Thoracic aorta (tissue), 2 donors: ENCODE measurements around the gene CALN1. TPM values are rescaled to one million over a fixed set of nuclear protein-coding genes. Genes with fewer than 3 reads are reported as not detected.
"Not testable (repeated sequence)": the region's sequence is repeated elsewhere in the genome, so short reads cannot be mapped to it uniquely, and the experiment has no call there.

Experiments used
- ATAC-seq: fragments of 150-250 bp; one replicate; pipeline ENCODE4 v1.8.0; 2017; ENCODE audit warnings: low read depth; ENCODE audit not compliant: insufficient number of reproducible peaks, low FRiP score
- DNase-seq: peaks from one replicate; pipeline ENCODE4 v3.0.0-alpha.2; 2020; ENCODE audit warnings: low spot score
- H3K27ac ChIP-seq, 2 donors: fragments of 200-600 bp; sonication (generic); 1 replicate in 1 of 2; 2 replicates in 1 of 2; pipeline ENCODE4 v1.5.1; 2016; ENCODE audit warnings: mild to moderate bottlenecking in 2 of 2, moderate library complexity in 2 of 2
- H3K27me3 ChIP-seq: fragments of 200-600 bp; sonication (generic); replicated peaks from 2 replicates; pipeline ENCODE4 v1.6.0; 2016; ENCODE audit warnings: mild to moderate bottlenecking; ENCODE audit not compliant: insufficient read depth
- H3K36me3 ChIP-seq: fragments of 200-600 bp; sonication (generic); one replicate; pipeline ENCODE4 v1.5.1; 2016
- H3K4me1 ChIP-seq, 2 donors: fragments of 200-600 bp; sonication (generic); 1 replicate in 1 of 2; 2 replicates in 1 of 2; pipeline versions ENCODE4 v1.5.1 to v1.6.0; 2016; ENCODE audit warnings: low read depth in 2 of 2, mild to moderate bottlenecking in 1 of 2; ENCODE audit not compliant: control insufficient read depth in 1 of 2
- H3K4me3 ChIP-seq: fragments of 200-600 bp; sonication (generic); 2 replicates; pipeline ENCODE4 v1.5.1; 2016; ENCODE audit warnings: mild to moderate bottlenecking
- H3K9me3 ChIP-seq: fragments of 200-600 bp; sonication (generic); 2 replicates; pipeline ENCODE4 v1.5.1; 2016
- CTCF ChIP-seq: fragments of 200-600 bp; sonication (generic); IDR thresholded peaks from one replicate; pipeline ENCODE4 v1.5.1; 2019; ENCODE audit warnings: antibody characterized with exemption
- total RNA-seq, 2 donors: library from RNA; depleted of rRNA; stranded (reverse); fragments of >200 nt; gene quantifications; one replicate each; pipeline versions ENCODE4 v1.1.0 to v1.2.3, GENCODE V29; 2016

The CALN1 gene
- total RNA-seq, 2 donors from 2014 or later = not detected

- H3K4me1 ChIP-seq = no peaks in the 10 kb centered on the region
- no peaks in the 10 kb centered on the region for H3K9me3 ChIP-seq
- TF ChIP-seq CTCF = no peak
- H3K27ac ChIP-seq = no peak overlapping the region
- no peak overlapping the region for H3K4me3 ChIP-seq
- DNase-seq (no peak), ATAC-seq (no peak)
- no peaks in the 10 kb centered on the region for H3K27me3 ChIP-seq
- no peaks in the 10 kb centered on the region for H3K36me3 ChIP-seq
Observed at GRCh38 chr7:71739520-71740173, 672.5 kb downstream of the CALN1 start.

GRCh38 chr7:71737931-71738540, 674.1 kb downstream of the CALN1 start:
- not testable (repeated sequence) for ATAC-seq, H3K27me3 ChIP-seq, H3K27ac ChIP-seq, H3K4me3 ChIP-seq, DNase-seq, H3K4me1 ChIP-seq, H3K9me3 ChIP-seq, H3K36me3 ChIP-seq

GRCh38 chr7:71735961-71736556, 676.1 kb downstream of the CALN1 start:
- DNase-seq = no peak
- TF ChIP-seq CTCF = peak; percentile 90
- ATAC-seq = no peak

GRCh38 chr7:71733107-71733870, 678.8 kb downstream of the CALN1 start:
- ATAC-seq (no peak), DNase-seq (no peak)
- peak; percentile 94 for TF ChIP-seq CTCF
- no peak overlapping the region for H3K27ac ChIP-seq
- H3K27me3 ChIP-seq = no peaks in the 10 kb centered on the region
- H3K9me3 ChIP-seq = no peaks in the 10 kb centered on the region
- H3K36me3 ChIP-seq = no peaks in the 10 kb centered on the region
- peak overlapping the region; percentile 61 for H3K4me3 ChIP-seq
- no peaks in the 10 kb centered on the region for H3K4me1 ChIP-seq

More at GRCh38 chr7:71735961-71736556, 676.1 kb downstream of the CALN1 start:
- Histone ChIP-seq H3K36me3 (no peaks in the 10 kb centered on the region), H3K4me3 (no peak overlapping the region), H3K4me1 (no peaks in the 10 kb centered on the region), H3K27ac (no peak overlapping the region), H3K27me3 (no peaks in the 10 kb centered on the region), H3K9me3 (no peaks in the 10 kb centered on the region)

GRCh38 chr7:71731740-71732139, 680.4 kb downstream of the CALN1 start:
- H3K36me3 ChIP-seq = no peaks in the 10 kb centered on the region
- no peak overlapping the region for H3K4me3 ChIP-seq
- TF ChIP-seq CTCF = no peak
- no peaks in the 10 kb centered on the region for H3K4me1 ChIP-seq
- H3K27ac ChIP-seq = no peak overlapping the region
- H3K27me3 ChIP-seq = no peaks in the 10 kb centered on the region
- no peak for ATAC-seq
- no peaks in the 10 kb centered on the region for H3K9me3 ChIP-seq
- no peak for DNase-seq
